ENCODE data around the gene IKZF5.

IKZF5 gene

GRCh38 chr10:123008355-123009104 lies at the start of gene IKZF5, which contains the start of gene ACADSB:
Gene IKZF5, minus strand, starts transcription at chr10:123008795. Its CDS starts 10,170 bp downstream, at chr10:122998625.
Gene ACADSB, plus strand, starts transcription at chr10:123009006. Its CDS starts 24 bp downstream, at chr10:123009030.
- DNase-seq: peak; percentile 94
- peak; percentile 94 for ATAC-seq

GRCh38 chr10:123057968-123058367 lies 49.4 kb upstream of the IKZF5 start:
- ATAC-seq (no peak), DNase-seq (no peak)

- no peak for ATAC-seq
- no peak for DNase-seq
Measured at GRCh38 chr10:123045961-123046731, 37.6 kb upstream of the IKZF5 start.

- DNase-seq: no peak
- ATAC-seq: no peak
Measured at GRCh38 chr10:123044391-123044790, 35.8 kb upstream of the IKZF5 start.

GRCh38 chr10:123043409-123043925 lies 34.9 kb upstream of the IKZF5 start:
- DNase-seq (peak; percentile 26), ATAC-seq (peak; percentile 40)

GRCh38 chr10:123042708-123043408 lies 34.3 kb upstream of the IKZF5 start:
- no peak for ATAC-seq

GRCh38 chr10:123039632-123039930 lies 31.0 kb upstream of the IKZF5 start:
- DNase-seq (no peak), ATAC-seq (no peak)

More at GRCh38 chr10:123042708-123043408, 34.3 kb upstream of the IKZF5 start:
- no peak for DNase-seq

- ATAC-seq: no peak
- DNase-seq: no peak
Measured at GRCh38 chr10:123038782-123039631, 30.4 kb upstream of the IKZF5 start.

- DNase-seq: no peak
- no peak for ATAC-seq
Measured at GRCh38 chr10:123035467-123036086, 27.0 kb upstream of the IKZF5 start.

GRCh38 chr10:123034332-123034731 lies 25.7 kb upstream of the IKZF5 start:
- ATAC-seq: no peak
- no peak for DNase-seq

GRCh38 chr10:123031124-123031523 lies 22.5 kb upstream of the IKZF5 start:
- ATAC-seq (no peak), DNase-seq (no peak)

- DNase-seq (no peak), ATAC-seq (no peak)
Measured at GRCh38 chr10:123027861-123028260, 19.3 kb upstream of the IKZF5 start.

- ATAC-seq (no peak), DNase-seq (no peak)
Measured at GRCh38 chr10:123026302-123026701, 17.7 kb upstream of the IKZF5 start.

- ATAC-seq (no peak), DNase-seq (no peak)
Measured at GRCh38 chr10:123024540-123024939, 15.9 kb upstream of the IKZF5 start.

GRCh38 chr10:123021517-123021916 lies 12.9 kb upstream of the IKZF5 start:
- ATAC-seq (no peak), DNase-seq (no peak)

GRCh38 chr10:123019941-123020703 lies 11.5 kb upstream of the IKZF5 start:
- ATAC-seq (no peak), DNase-seq (no peak)

GRCh38 chr10:123019264-123019663 lies 10.7 kb upstream of the IKZF5 start:
- DNase-seq: no peak
- no peak for ATAC-seq

- DNase-seq (no peak), ATAC-seq (no peak)
Measured at GRCh38 chr10:123018531-123018930, 9.9 kb upstream of the IKZF5 start.

GRCh38 chr10:123017421-123018165 lies 9.0 kb upstream of the IKZF5 start:
- no peak for DNase-seq
- no peak for ATAC-seq

- DNase-seq: no peak
- no peak for ATAC-seq
Measured at GRCh38 chr10:123016228-123016627, 7.6 kb upstream of the IKZF5 start.
